ENCODE results near the gene POLK. TPM values are rescaled to one million over a fixed set of nuclear protein-coding genes. Genes with fewer than 3 reads are reported as not detected.
"Not testable (repeated sequence)": the region's sequence is repeated elsewhere in the genome, so short reads cannot be mapped to it uniquely, and the experiment has no call there.

Gene POLK
- total and polyA plus RNA-seq, 8 donors = 3.7 to 145 (median 21.2) TPM

DNA sequence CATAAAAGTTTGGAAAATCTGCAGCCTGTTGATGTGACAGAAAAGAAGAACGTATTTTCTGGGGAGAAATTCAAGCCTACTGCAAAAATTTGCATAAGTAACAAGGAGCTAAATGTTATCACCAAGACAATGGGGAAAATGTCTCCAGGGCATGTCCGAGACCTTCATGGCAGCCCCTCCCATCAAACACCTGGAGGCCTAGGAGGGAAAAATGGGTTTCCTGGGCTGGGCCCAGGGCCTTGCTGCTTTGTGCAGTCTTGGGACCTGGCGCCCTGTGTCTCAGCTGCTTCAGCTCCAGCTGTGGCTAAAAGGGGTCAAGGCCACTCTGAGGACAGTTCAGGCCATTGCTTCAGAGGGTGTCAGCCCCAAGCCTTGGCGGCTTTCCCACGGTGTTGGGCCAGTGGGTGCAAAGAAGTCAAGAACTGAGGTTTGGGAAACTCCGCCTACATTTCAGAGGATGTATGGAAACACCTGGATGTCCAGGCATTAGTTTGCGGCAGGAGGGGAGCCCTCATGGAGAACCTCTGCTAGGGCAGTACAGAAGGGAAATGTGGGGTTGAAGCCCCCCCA is 13.4 kb upstream of the POLK start:
- WGBS, 5 donors = 97 to 100% (median 99%) methylated on average over 6 to 7 of the region's 7 CpGs
- Histone ChIP-seq H3K4me1 (peaks cover 0 to 12% (median 6%) of the 10 kb centered on the region in 4 donors), H3K9me3 (no peaks in the 10 kb centered on the region), H3K27ac (no peak overlapping the region), H3K27me3 (no peaks in the 10 kb centered on the region), H3K36me3 (peaks cover 5 to 21% (median 20%) of the 10 kb centered on the region in 4 donors), H3K4me3 (no peak overlapping the region)
- no peak for DNase-seq
- intact Hi-C loops (cut with DNase I; ENCODE audit: low total_unique reads) = no loop called here
- TF ChIP-seq, protein P1, sequence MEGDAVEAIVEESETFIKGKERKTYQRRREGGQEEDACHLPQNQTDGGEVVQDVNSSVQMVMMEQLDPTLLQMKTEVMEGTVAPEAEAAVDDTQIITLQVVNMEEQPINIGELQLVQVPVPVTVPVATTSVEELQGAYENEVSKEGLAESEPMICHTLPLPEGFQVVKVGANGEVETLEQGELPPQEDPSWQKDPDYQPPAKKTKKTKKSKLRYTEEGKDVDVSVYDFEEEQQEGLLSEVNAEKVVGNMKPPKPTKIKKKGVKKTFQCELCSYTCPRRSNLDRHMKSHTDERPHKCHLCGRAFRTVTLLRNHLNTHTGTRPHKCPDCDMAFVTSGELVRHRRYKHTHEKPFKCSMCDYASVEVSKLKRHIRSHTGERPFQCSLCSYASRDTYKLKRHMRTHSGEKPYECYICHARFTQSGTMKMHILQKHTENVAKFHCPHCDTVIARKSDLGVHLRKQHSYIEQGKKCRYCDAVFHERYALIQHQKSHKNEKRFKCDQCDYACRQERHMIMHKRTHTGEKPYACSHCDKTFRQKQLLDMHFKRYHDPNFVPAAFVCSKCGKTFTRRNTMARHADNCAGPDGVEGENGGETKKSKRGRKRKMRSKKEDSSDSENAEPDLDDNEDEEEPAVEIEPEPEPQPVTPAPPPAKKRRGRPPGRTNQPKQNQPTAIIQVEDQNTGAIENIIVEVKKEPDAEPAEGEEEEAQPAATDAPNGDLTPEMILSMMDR (IDR thresholded peaks at IDR 0.05) = no peak
- TF ChIP-seq POLR2AphosphoS5 (IDR thresholded peaks at IDR 0.05) (no peak), EP300 (IDR thresholded peaks at IDR 0.05) (no peak), POLR2A (IDR thresholded peaks at IDR 0.05) (no peak)

DNA sequence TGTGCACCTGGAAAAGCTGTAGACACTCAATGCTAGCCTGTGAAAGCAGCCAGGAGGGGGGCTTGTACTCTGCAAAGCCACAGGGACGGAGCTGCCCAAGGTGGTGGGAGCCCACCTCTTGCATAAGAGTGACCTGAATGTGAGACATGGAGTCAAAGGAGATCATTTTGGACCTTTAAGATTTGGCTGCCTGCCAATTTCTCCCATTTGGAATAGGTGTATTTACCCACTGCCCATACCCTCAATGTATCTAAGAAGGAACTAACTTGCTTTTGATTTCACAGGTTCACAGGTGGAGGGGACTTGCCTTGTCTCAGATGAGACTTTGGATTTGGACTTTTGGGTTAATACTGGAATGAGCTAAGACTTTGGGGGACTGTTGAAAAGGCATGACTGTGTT is 12.8 kb upstream of the POLK start:
- H3K4me3 ChIP-seq; DNase-seq; H3K9me3 ChIP-seq; H3K27ac ChIP-seq; intact Hi-C loops (cut with DNase I; ENCODE audit: low total_unique reads); H3K27me3 ChIP-seq: not testable (repeated sequence)
- peaks cover 5 to 21% (median 20%) of the 10 kb centered on the region in 4 donors for H3K36me3 ChIP-seq
- WGBS, 5 donors = 82 to 100% (median 98%) methylated on average over 1 of the region's 1 CpG
- peaks cover 0 to 12% (median 6%) of the 10 kb centered on the region in 4 donors for H3K4me1 ChIP-seq

DNA sequence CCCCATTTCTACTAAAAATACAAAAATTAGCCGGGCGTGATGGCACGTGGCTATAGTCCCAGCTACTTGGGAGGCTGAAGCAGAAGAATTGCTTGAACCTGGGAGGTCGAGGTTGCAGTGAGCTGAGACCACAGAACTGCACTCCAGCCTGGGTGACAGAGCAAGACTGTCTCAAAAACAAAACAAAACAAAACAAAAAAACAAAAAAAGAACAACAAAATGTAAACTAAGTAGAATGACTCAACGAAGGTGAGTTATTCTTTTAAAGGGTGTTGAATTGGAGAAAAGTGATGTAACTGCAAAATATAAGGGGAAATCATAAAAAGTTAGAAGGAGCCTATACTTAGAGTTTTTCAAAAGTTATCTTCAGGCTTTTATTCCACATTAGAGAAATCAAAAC is 6.6 kb upstream of the POLK start:
- H3K9me3 ChIP-seq; H3K27ac ChIP-seq; H3K27me3 ChIP-seq; intact Hi-C loops (cut with DNase I; ENCODE audit: low total_unique reads); H3K4me3 ChIP-seq; DNase-seq: not testable (repeated sequence)
- H3K36me3 ChIP-seq = peaks cover 0 to 10% (median 8%) of the 10 kb centered on the region in 4 donors
- peaks cover 0 to 50% (median 29%) of the 10 kb centered on the region in 4 donors for H3K4me1 ChIP-seq
- WGBS, 5 donors = 85 to 96% (median 94%) methylated on average over 5 of the region's 5 CpGs

DNA sequence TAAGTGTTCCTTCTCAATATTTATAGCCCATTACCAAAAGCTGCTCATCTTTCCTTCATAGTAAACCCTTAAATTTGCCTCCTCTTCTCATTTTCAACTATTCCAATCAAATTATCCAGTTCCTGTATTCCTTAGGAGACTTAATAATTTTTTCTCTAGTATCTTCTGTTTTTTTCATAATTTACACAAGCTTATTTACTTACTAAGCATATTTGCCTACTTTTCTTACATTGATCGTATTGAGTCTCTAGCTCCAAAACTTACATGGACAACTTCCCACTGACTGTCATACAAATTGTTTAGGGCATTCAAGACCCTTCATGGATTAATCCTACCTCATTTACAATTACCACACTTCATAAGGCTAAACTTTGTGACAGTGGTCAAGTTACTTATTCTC is 3.9 kb upstream of the POLK start:
- H3K36me3 ChIP-seq = peaks cover 0 to 10% (median 8%) of the 10 kb centered on the region in 4 donors
- TF ChIP-seq EP300 (IDR thresholded peaks at IDR 0.05) (no peak), POLR2AphosphoS5 (IDR thresholded peaks at IDR 0.05) (no peak), POLR2A (IDR thresholded peaks at IDR 0.05) (no peak)
- TF ChIP-seq, protein P1 (IDR thresholded peaks at IDR 0.05) = no peak
- no peaks in the 10 kb centered on the region for H3K27me3 ChIP-seq
- no peak overlapping the region for H3K4me3 ChIP-seq
- no peak overlapping the region for H3K27ac ChIP-seq
- DNase-seq = no peak
- WGBS, 5 donors = 28 to 67% (median 43%) methylated on average over 1 of the region's 1 CpG
- no peaks in the 10 kb centered on the region for H3K9me3 ChIP-seq
- intact Hi-C loops (cut with DNase I; ENCODE audit: low total_unique reads) = no loop called here
- peaks cover 4 to 53% (median 39%) of the 10 kb centered on the region in 4 donors for H3K4me1 ChIP-seq

DNA sequence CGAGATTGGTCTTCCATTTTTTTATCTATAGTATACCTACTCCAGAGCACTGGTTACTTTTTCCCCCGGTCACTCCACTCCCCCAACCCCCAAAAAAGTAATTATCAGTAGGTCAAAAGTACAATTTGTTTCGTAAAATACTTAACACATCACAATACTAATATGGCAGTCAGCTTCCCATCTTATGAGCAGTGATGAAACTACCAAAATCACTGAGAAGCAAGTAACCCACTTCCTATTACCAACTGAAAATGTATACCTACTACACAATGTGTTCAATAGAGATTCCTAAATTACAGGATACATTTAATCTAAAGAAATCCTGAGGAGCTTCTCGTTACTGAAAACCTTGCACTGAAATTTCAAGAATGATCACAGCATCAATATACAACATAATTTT is 2.1 kb upstream of the POLK start:
- H3K4me3 ChIP-seq = peak overlapping the region; percentile 75 to 93 (median 85)
- WGBS, 5 donors = 40 to 53% (median 51%) methylated on average over 4 of the region's 4 CpGs
- H3K27ac ChIP-seq = peak overlapping the region in 4 of 5 donors; percentile 86 to 92 (median 91)

More for the DNA sequence above, 2.1 kb upstream of the POLK start:
- no peak for DNase-seq
- intact Hi-C loops (cut with DNase I; ENCODE audit: low total_unique reads) = no loop called here
- Histone ChIP-seq H3K9me3 (no peaks in the 10 kb centered on the region), H3K27me3 (no peaks in the 10 kb centered on the region), H3K4me1 (peaks cover 9 to 70% (median 51%) of the 10 kb centered on the region in 4 donors), H3K36me3 (peaks cover 0 to 8% (median 6%) of the 10 kb centered on the region in 4 donors)
- TF ChIP-seq, protein P1 (IDR thresholded peaks at IDR 0.05) = no peak
- TF ChIP-seq POLR2AphosphoS5 (IDR thresholded peaks at IDR 0.05) (no peak), EP300 (IDR thresholded peaks at IDR 0.05) (no peak), POLR2A (IDR thresholded peaks at IDR 0.05) (no peak)
